GM12892 (cell line): ENCODE results near the gene CADM1.

Experiments used
- POLR2A ChIP-seq: IDR thresholded peaks from 2 replicates; pipeline ENCODE4 v1.6.1; 2011; ENCODE audit warnings: low read depth, low read length, control low read depth
- POLR2AphosphoS5 ChIP-seq: IDR thresholded peaks from 2 replicates; pipeline ENCODE4 v1.6.1; 2011; ENCODE audit warnings: low read depth, low read length, control low read depth
- TAF1 ChIP-seq: IDR thresholded peaks from 2 replicates; pipeline ENCODE4 v1.6.1; 2011; ENCODE audit warnings: low read depth, mild to moderate bottlenecking, control low read depth, low read length, borderline replicate concordance

- no peak for TF ChIP-seq POLR2A
- no peak for TF ChIP-seq POLR2AphosphoS5
- no peak for TF ChIP-seq TAF1
These were observed 203.4 kb downstream of the CADM1 start for GRCh38 chr11:115300660-115301428.
